ENCODE measurements around the gene NOS3. TPM values are rescaled to one million over a fixed set of nuclear protein-coding genes. Genes with fewer than 3 reads are reported as not detected.

NOS3 gene
- polyA plus RNA-seq, 1 donor from 2014 or later: not detected

GRCh38 chr7:150996376-150997074 lies 5.7 kb downstream of the NOS3 start:
- no peak overlapping the region for H2AFZ ChIP-seq (ENCODE audit: low read depth, low read length)
- no peak overlapping the region for H3K4me2 ChIP-seq (ENCODE audit: low read length)
- no peaks in the 10 kb centered on the region for H4K20me1 ChIP-seq (ENCODE audit: insufficient read depth)
- no peak for TF ChIP-seq EP300 (conservative IDR thresholded peaks at IDR 0.05; ENCODE audit: poor library complexity, severe bottlenecking)
- TF ChIP-seq TAF1 (IDR thresholded peaks at IDR 0.05; ENCODE audit: low read depth): no peak
- no peak for TF ChIP-seq SMC3 (conservative IDR thresholded peaks at IDR 0.05; ENCODE audit: poor library complexity)
- TF ChIP-seq EZH2 (IDR thresholded peaks at IDR 0.05; ENCODE audit: borderline replicate concordance, insufficient read depth, low read length, poor library complexity, severe bottlenecking): no peak
- TF ChIP-seq CTCF (IDR thresholded peaks at IDR 0.05; ENCODE audit: poor library complexity, severe bottlenecking): no peak
- TF ChIP-seq MXI1 (conservative IDR thresholded peaks at IDR 0.05; ENCODE audit: poor library complexity, severe bottlenecking): no peak
- TF ChIP-seq REST (IDR thresholded peaks at IDR 0.05; ENCODE audit: borderline replicate concordance): no peak
- no peak for TF ChIP-seq POLR2AphosphoS5 (IDR thresholded peaks at IDR 0.05)
- TF ChIP-seq RAD21 (conservative IDR thresholded peaks at IDR 0.05): no peak
- no peaks in the 10 kb centered on the region for H3K9me2 ChIP-seq (ENCODE audit: insufficient read depth, low read length)
- no peak overlapping the region for H3K27ac ChIP-seq (ENCODE audit: low read length)
- H3K4me3 ChIP-seq (ENCODE audit: low read length): no peak overlapping the region
- H3K79me2 ChIP-seq (replicated peaks; ENCODE audit: insufficient read depth, low read length): no peaks in the 10 kb centered on the region
- H3K27me3 ChIP-seq (ENCODE audit: insufficient read depth, low read depth, low read length): no peaks in the 10 kb centered on the region
- H3K9ac ChIP-seq (ENCODE audit: low read length): no peak overlapping the region
- no peaks in the 10 kb centered on the region for H3K36me3 ChIP-seq (ENCODE audit: insufficient read depth, low read length)
- H3F3A ChIP-seq (ENCODE audit: insufficient read depth, low read length, poor library complexity, severe bottlenecking): no peaks in the 10 kb centered on the region
- H3K9me3 ChIP-seq (ENCODE audit: low read length): no peaks in the 10 kb centered on the region

- no peak overlapping the region for H2AFZ ChIP-seq (ENCODE audit: low read depth, low read length)
- no peaks in the 10 kb centered on the region for H3K27me3 ChIP-seq (ENCODE audit: insufficient read depth, low read depth, low read length)
- H4K20me1 ChIP-seq (ENCODE audit: insufficient read depth): no peaks in the 10 kb centered on the region
- no peaks in the 10 kb centered on the region for H3K79me2 ChIP-seq (replicated peaks; ENCODE audit: insufficient read depth, low read length)
- TF ChIP-seq EP300 (conservative IDR thresholded peaks at IDR 0.05; ENCODE audit: poor library complexity, severe bottlenecking) (no peak), POLR2AphosphoS5 (IDR thresholded peaks at IDR 0.05) (no peak), EZH2 (IDR thresholded peaks at IDR 0.05; ENCODE audit: borderline replicate concordance, insufficient read depth, low read length, poor library complexity, severe bottlenecking) (no peak), MXI1 (conservative IDR thresholded peaks at IDR 0.05; ENCODE audit: poor library complexity, severe bottlenecking) (no peak), RAD21 (conservative IDR thresholded peaks at IDR 0.05) (no peak), CTCF (IDR thresholded peaks at IDR 0.05; ENCODE audit: poor library complexity, severe bottlenecking) (no peak)
- no peak overlapping the region for H3K27ac ChIP-seq (ENCODE audit: low read length)
- H3K36me3 ChIP-seq (ENCODE audit: insufficient read depth, low read length): no peaks in the 10 kb centered on the region
- no peak overlapping the region for H3K4me2 ChIP-seq (ENCODE audit: low read length)
- no peaks in the 10 kb centered on the region for H3F3A ChIP-seq (ENCODE audit: insufficient read depth, low read length, poor library complexity, severe bottlenecking)
- H3K9ac ChIP-seq (ENCODE audit: low read length): no peak overlapping the region
- H3K9me2 ChIP-seq (ENCODE audit: insufficient read depth, low read length): no peaks in the 10 kb centered on the region
- H3K4me3 ChIP-seq (ENCODE audit: low read length): no peak overlapping the region
- no peaks in the 10 kb centered on the region for H3K9me3 ChIP-seq (ENCODE audit: low read length)
Measured at GRCh38 chr7:150997075-150997511, 6.3 kb downstream of the NOS3 start.
